H9 (cell line): ENCODE results near the gene FGF12. TPM values are rescaled to one million over a fixed set of nuclear protein-coding genes. Genes with fewer than 3 reads are reported as not detected.

Experiments
- DNase-seq: peaks from one replicate; pipeline ENCODE4 v3.0.0-alpha.2; 2017
- H2AFZ ChIP-seq: one replicate; pipeline ENCODE4 v1.6.1; 2013; ENCODE audit warnings: mild to moderate bottlenecking, low read length, control low read depth, moderate library complexity
- H2AK5ac ChIP-seq: 2 replicates; pipeline ENCODE4 v1.6.1; 2013; ENCODE audit warnings: low read length, control low read depth, mixed read lengths; ENCODE audit not compliant: insufficient read length
- H2BK120ac ChIP-seq: one replicate; pipeline ENCODE4 v1.6.1; 2013; ENCODE audit warnings: low read depth, mild to moderate bottlenecking, low read length, control low read depth, inconsistent platforms; ENCODE audit not compliant: poor library complexity, severe bottlenecking
- H2BK12ac ChIP-seq: 2 replicates; pipeline ENCODE4 v1.6.1; 2013; ENCODE audit warnings: low read length, control low read depth, mixed read lengths, low read depth; ENCODE audit not compliant: insufficient read length
- H2BK15ac ChIP-seq: 2 replicates; pipeline ENCODE4 v1.6.1; 2013; ENCODE audit warnings: low read depth, low read length, control low read depth
- H2BK20ac ChIP-seq: one replicate; pipeline ENCODE4 v1.6.1; 2013; ENCODE audit warnings: low read depth, mild to moderate bottlenecking, low read length, control low read depth, inconsistent platforms; ENCODE audit not compliant: poor library complexity, severe bottlenecking
- H2BK5ac ChIP-seq: 2 replicates; pipeline ENCODE4 v1.6.1; 2013; ENCODE audit warnings: low read length, control low read depth, mixed read lengths; ENCODE audit not compliant: insufficient read length
- H3K14ac ChIP-seq: 2 replicates; pipeline ENCODE4 v1.6.1; 2013; ENCODE audit warnings: low read length, control low read depth; ENCODE audit not compliant: insufficient read depth
- H3K18ac ChIP-seq: 2 replicates; pipeline ENCODE4 v1.6.1; 2013; ENCODE audit warnings: low read depth, mild to moderate bottlenecking, mixed read lengths, low read length, control low read depth; ENCODE audit not compliant: insufficient read length
- H3K23ac ChIP-seq: 2 replicates; pipeline ENCODE4 v1.6.1; 2013; ENCODE audit warnings: low read length, control low read depth, mixed read lengths, low read depth; ENCODE audit not compliant: insufficient read length
- H3K23me2 ChIP-seq: 2 replicates; pipeline ENCODE4 v1.6.1; 2013; ENCODE audit warnings: low read depth, mild to moderate bottlenecking, mixed read lengths, low read length, control low read depth; ENCODE audit not compliant: insufficient read length, poor library complexity, severe bottlenecking
- H3K27ac ChIP-seq: 2 replicates; pipeline ENCODE4 v1.5.1; 2013; ENCODE audit warnings: low read length, control low read depth, mixed read lengths, low read depth; ENCODE audit not compliant: insufficient read length
- H3K27me3 ChIP-seq: 2 replicates; pipeline ENCODE4 v1.6.1; 2013; ENCODE audit warnings: low read length, control low read depth, inconsistent platforms; ENCODE audit not compliant: insufficient read depth
- H3K4ac ChIP-seq: 2 replicates; pipeline ENCODE4 v1.6.1; 2013; ENCODE audit warnings: low read depth, mild to moderate bottlenecking, control low read depth, inconsistent platforms, low read length, moderate library complexity
- H3K4me1 ChIP-seq: 2 replicates; pipeline ENCODE4 v1.6.1; 2013; ENCODE audit warnings: low read length, control low read depth, inconsistent platforms; ENCODE audit not compliant: insufficient read depth
- H3K4me2 ChIP-seq: 2 replicates; pipeline ENCODE4 v1.6.1; 2013; ENCODE audit warnings: low read length, control low read depth, mixed read lengths; ENCODE audit not compliant: insufficient read length, insufficient read depth
- H3K56ac ChIP-seq: 2 replicates; pipeline ENCODE4 v1.6.1; 2013; ENCODE audit warnings: low read depth, mild to moderate bottlenecking, mixed read lengths, low read length, control low read depth; ENCODE audit not compliant: insufficient read length
- H3K79me1 ChIP-seq: 2 replicates; pipeline ENCODE4 v1.6.1; 2013; ENCODE audit warnings: low read depth, mild to moderate bottlenecking, moderate library complexity, low read length, control low read depth, inconsistent platforms; ENCODE audit not compliant: insufficient read depth, poor library complexity, severe bottlenecking
- H3K79me2 ChIP-seq: 2 replicates; pipeline ENCODE4 v1.6.1; 2013; ENCODE audit warnings: low read length, control low read depth, inconsistent platforms; ENCODE audit not compliant: insufficient read depth
- H3K9ac ChIP-seq: 2 replicates; pipeline ENCODE4 v1.6.1; 2013; ENCODE audit warnings: low read length, control low read depth, mixed read lengths; ENCODE audit not compliant: insufficient read length; ENCODE audit errors: extremely low read depth
- H3K9me3 ChIP-seq: one replicate; pipeline ENCODE4 v1.6.1; 2013; ENCODE audit warnings: low read depth, low read length, inconsistent platforms; ENCODE audit not compliant: control insufficient read depth
- H3T11ph ChIP-seq: one replicate; pipeline ENCODE4 v1.6.1; 2013; ENCODE audit warnings: mild to moderate bottlenecking, low read length, control low read depth, inconsistent platforms
- H4K20me1 ChIP-seq: one replicate; pipeline ENCODE4 v1.6.1; 2013; ENCODE audit not compliant: control insufficient read depth, insufficient read length, insufficient read depth
- H4K5ac ChIP-seq: 2 replicates; pipeline ENCODE4 v1.6.1; 2013; ENCODE audit warnings: low read depth, mild to moderate bottlenecking, mixed read lengths, low read length, control low read depth; ENCODE audit not compliant: insufficient read length
- H4K8ac ChIP-seq: replicated peaks from 2 replicates; pipeline ENCODE4 v1.6.1; 2013; ENCODE audit warnings: low read length, control low read depth, mixed read lengths, low read depth; ENCODE audit not compliant: insufficient read length
- H4K91ac ChIP-seq: 2 replicates; pipeline ENCODE4 v1.6.1; 2013; ENCODE audit warnings: low read depth, mild to moderate bottlenecking, moderate library complexity, mixed read lengths, low read length, control low read depth; ENCODE audit not compliant: insufficient read length
- H3K27ac Mint-ChIP-seq, 3 experiments: 2 replicates in 2 of 3; 3 replicates in 1 of 3; pipeline ENCODE4 v1.8.0; 2020 to 2021; ENCODE audit warnings: mixed read lengths in 3 of 3, mild to moderate bottlenecking in 1 of 3, moderate library complexity in 1 of 3
- H3K27me3 Mint-ChIP-seq: 2 replicates; pipeline ENCODE4 v1.8.0; 2021; ENCODE audit warnings: low read depth, mild to moderate bottlenecking, moderate library complexity, mixed read lengths
- H3K36me3 Mint-ChIP-seq, 3 experiments: 2 replicates in 2 of 3; 3 replicates in 1 of 3; pipeline ENCODE4 v1.8.0; 2020 to 2021; ENCODE audit warnings: low read depth in 3 of 3, mixed read lengths in 3 of 3; ENCODE audit not compliant: insufficient read depth in 1 of 3
- H3K4me1 Mint-ChIP-seq, 2 experiments: 2 replicates each; pipeline ENCODE4 v1.8.0; 2020; ENCODE audit warnings: mixed read lengths in 2 of 2
- H3K4me3 Mint-ChIP-seq, 2 experiments: 2 replicates in 1 of 2; 3 replicates in 1 of 2; pipeline ENCODE4 v1.8.0; 2020 to 2021; ENCODE audit warnings: mild to moderate bottlenecking in 2 of 2, mixed read lengths in 2 of 2, moderate library complexity in 1 of 2
- H3K9me3 Mint-ChIP-seq, 2 experiments: 2 replicates in 1 of 2; 3 replicates in 1 of 2; pipeline ENCODE4 v1.8.0; 2020; ENCODE audit warnings: mild to moderate bottlenecking in 2 of 2, mixed read lengths in 2 of 2, moderate library complexity in 1 of 2
- WGBS: extraction: QIAGEN DNeasy Blood & Tissue Kit; methylation state at CpG from one replicate; pipeline ENCODE4 v1.1.7; 2013; ENCODE audit warnings: missing lambda C conversion rate, low lambda C conversion rate, mixed read lengths; ENCODE audit not compliant: insufficient read length; ENCODE audit errors: extremely low coverage; 5-methylcytosine and 5-hydroxymethylcytosine counted together
- total RNA-seq: library from RNA; stranded (reverse); gene quantifications from 2 replicates; pipeline ENCODE4 v1.2.1, GENCODE V29; 2021
- TF ChIP-seq, protein P1 (sequence below): fragments of 200-600 bp; sonication (generic); conservative IDR thresholded peaks from 3 replicates; pipeline ENCODE4 v1.8.0; 2021; ENCODE audit warnings: antibody characterized with exemption, mild to moderate bottlenecking

The FGF12 gene
- total RNA-seq, 1 experiment from 2014 or later: 5.6 TPM

GRCh38 chr3:192399767-192400166, 327.6 kb downstream of the FGF12 start:
- H3K9ac ChIP-seq: no peak overlapping the region
- H3K4me1 Mint-ChIP-seq: peaks cover 14 to 18% of the 10 kb centered on the region in 2 experiments
- TF ChIP-seq, protein P1, sequence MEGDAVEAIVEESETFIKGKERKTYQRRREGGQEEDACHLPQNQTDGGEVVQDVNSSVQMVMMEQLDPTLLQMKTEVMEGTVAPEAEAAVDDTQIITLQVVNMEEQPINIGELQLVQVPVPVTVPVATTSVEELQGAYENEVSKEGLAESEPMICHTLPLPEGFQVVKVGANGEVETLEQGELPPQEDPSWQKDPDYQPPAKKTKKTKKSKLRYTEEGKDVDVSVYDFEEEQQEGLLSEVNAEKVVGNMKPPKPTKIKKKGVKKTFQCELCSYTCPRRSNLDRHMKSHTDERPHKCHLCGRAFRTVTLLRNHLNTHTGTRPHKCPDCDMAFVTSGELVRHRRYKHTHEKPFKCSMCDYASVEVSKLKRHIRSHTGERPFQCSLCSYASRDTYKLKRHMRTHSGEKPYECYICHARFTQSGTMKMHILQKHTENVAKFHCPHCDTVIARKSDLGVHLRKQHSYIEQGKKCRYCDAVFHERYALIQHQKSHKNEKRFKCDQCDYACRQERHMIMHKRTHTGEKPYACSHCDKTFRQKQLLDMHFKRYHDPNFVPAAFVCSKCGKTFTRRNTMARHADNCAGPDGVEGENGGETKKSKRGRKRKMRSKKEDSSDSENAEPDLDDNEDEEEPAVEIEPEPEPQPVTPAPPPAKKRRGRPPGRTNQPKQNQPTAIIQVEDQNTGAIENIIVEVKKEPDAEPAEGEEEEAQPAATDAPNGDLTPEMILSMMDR: no peak
- H3K9me3 ChIP-seq: no peaks in the 10 kb centered on the region
- no peak overlapping the region for H2BK20ac ChIP-seq
- H3K27me3 Mint-ChIP-seq: no peaks in the 10 kb centered on the region
- H3K79me1 ChIP-seq: no peaks in the 10 kb centered on the region
- H2BK5ac ChIP-seq: no peak overlapping the region
- no peak overlapping the region for H2BK15ac ChIP-seq
- H3K79me2 ChIP-seq: no peaks in the 10 kb centered on the region
- no peak overlapping the region for H4K8ac ChIP-seq
- H3K27me3 ChIP-seq: no peaks in the 10 kb centered on the region
- H3K9me3 Mint-ChIP-seq: no peaks in the 10 kb centered on the region
- no peak overlapping the region for H3K27ac ChIP-seq
- peak overlapping the region in 1 of 2 experiments; percentile 27; a peak in 2 of 5 replicates for H3K4me3 Mint-ChIP-seq
- no peak overlapping the region for H3K14ac ChIP-seq
- no peak overlapping the region for H2BK12ac ChIP-seq
- no peak overlapping the region for H3T11ph ChIP-seq
- H3K18ac ChIP-seq: no peak overlapping the region
- no peak overlapping the region for H4K91ac ChIP-seq
- no peaks in the 10 kb centered on the region for H3K23me2 ChIP-seq
- WGBS: no CpG with 5 or more reads among the region's 3 CpGs
- H2AK5ac ChIP-seq: no peak overlapping the region
- H3K27ac Mint-ChIP-seq: no peak overlapping the region
- H3K36me3 Mint-ChIP-seq: no peaks in the 10 kb centered on the region
- no peaks in the 10 kb centered on the region for H3K4me1 ChIP-seq
- no peak overlapping the region for H3K4me2 ChIP-seq
- no peak overlapping the region for H3K4ac ChIP-seq
- H2BK120ac ChIP-seq: no peak overlapping the region
- no peak for DNase-seq
- H4K5ac ChIP-seq: no peak overlapping the region
- H4K20me1 ChIP-seq: no peaks in the 10 kb centered on the region
- no peak overlapping the region for H3K23ac ChIP-seq
- H3K56ac ChIP-seq: no peak overlapping the region
- no peak overlapping the region for H2AFZ ChIP-seq
